H1 (cell line): ENCODE measurements around the gene NBPF3. TPM values are rescaled to one million over a fixed set of nuclear protein-coding genes. Genes with fewer than 3 reads are reported as not detected.
"Not testable (repeated sequence)": the region's sequence is repeated elsewhere in the genome, so short reads cannot be mapped to it uniquely, and the experiment has no call there.

Source experiments
- CTCF ChIA-PET: fragments of 300-600 bp; sonication (Branson Sonifier 250); formaldehyde crosslinking; loops from one replicate; lab custom pipeline; 2021; ENCODE audit not compliant: partially characterized antibody; lab: Charles Lee
- POLR2A ChIA-PET: fragments of 300-600 bp; sonication (Branson Sonifier 250); formaldehyde crosslinking; loops from one replicate; lab custom pipeline; 2021; ENCODE audit warnings: inconsistent platforms; ENCODE audit not compliant: partially characterized antibody; lab: Charles Lee
- DNase-seq, 2 experiments: peaks; one replicate each; pipeline versions ENCODE4 v3.0.0 to v3.0.0-alpha.2; 2010 to 2022; ENCODE audit warnings: low spot score in 2 of 2, low read depth in 1 of 2, mixed read lengths in 1 of 2
- FAIRE-seq: peaks from 2 replicates; lab custom pipeline; 2011; peaks lifted over from hg19 to GRCh38; lab: Jason Lieb, UNC
- H2AFZ ChIP-seq: 2 replicates; pipeline ENCODE4 v1.8.1; 2012; ENCODE audit warnings: low read length, inconsistent platforms
- H2AK5ac ChIP-seq: 2 replicates; pipeline ENCODE4 v1.6.1; 2013; ENCODE audit warnings: low read depth, low read length
- H2BK120ac ChIP-seq: replicated peaks from 2 replicates; pipeline ENCODE3; 2013; ENCODE audit warnings: low read depth, low read length, inconsistent platforms
- H2BK12ac ChIP-seq: 2 replicates; pipeline ENCODE4 v1.6.1; 2013; ENCODE audit warnings: low read depth, low read length
- H2BK15ac ChIP-seq: 2 replicates; pipeline ENCODE4 v1.6.1; 2013; ENCODE audit warnings: low read length
- H2BK20ac ChIP-seq: 2 replicates; pipeline ENCODE4 v1.6.1; 2013; ENCODE audit warnings: low read length
- H2BK5ac ChIP-seq: 2 replicates; pipeline ENCODE4 v1.6.1; 2013; ENCODE audit warnings: low read depth, low read length
- H3K14ac ChIP-seq: 2 replicates; pipeline ENCODE4 v1.6.1; 2013; ENCODE audit warnings: inconsistent platforms; ENCODE audit not compliant: insufficient read length
- H3K18ac ChIP-seq: 2 replicates; pipeline ENCODE4 v1.6.1; 2013; ENCODE audit warnings: low read length; ENCODE audit errors: extremely low read depth
- H3K23ac ChIP-seq: 2 replicates; pipeline ENCODE4 v1.6.1; 2013; ENCODE audit warnings: inconsistent platforms; ENCODE audit not compliant: insufficient read length
- H3K23me2 ChIP-seq: 2 replicates; pipeline ENCODE4 v1.6.1; 2013; ENCODE audit warnings: low read depth, low read length
- H3K27ac ChIP-seq: 2 replicates; pipeline ENCODE4 v1.6.1; 2011; ENCODE audit warnings: low read depth, low read length, inconsistent platforms
- H3K27me3 ChIP-seq, 4 experiments: replicated peaks in 1 of 4; 1 replicate in 1 of 4; 2 replicates in 3 of 4; pipeline versions ENCODE4 v1.6.1 to v1.8.1; 2011 to 2013; ENCODE audit warnings: low read length in 3 of 4, mild to moderate bottlenecking in 3 of 4, inconsistent platforms in 2 of 4, mixed read lengths in 2 of 4, moderate library complexity in 1 of 4; ENCODE audit not compliant: control insufficient read depth in 3 of 4, insufficient read depth in 3 of 4; ENCODE audit errors: extremely low read depth in 1 of 4
- H3K36me3 ChIP-seq, 4 experiments: 2 replicates each; pipeline versions ENCODE4 v1.6.1 to v1.8.1; 2011 to 2013; ENCODE audit warnings: mild to moderate bottlenecking in 4 of 4, low read length in 3 of 4, moderate library complexity in 2 of 4, control low read depth in 1 of 4, inconsistent platforms in 1 of 4; ENCODE audit not compliant: insufficient read depth in 4 of 4, control insufficient read depth in 2 of 4
- H3K4ac ChIP-seq: replicated peaks from 2 replicates; pipeline ENCODE3; 2013; ENCODE audit warnings: low read length, low read depth, mixed read lengths, inconsistent platforms; ENCODE audit not compliant: insufficient read length
- H3K4me1 ChIP-seq, 4 experiments: replicated peaks in 1 of 4; 1 replicate in 1 of 4; 2 replicates in 3 of 4; pipeline versions ENCODE4 v1.6.1 to v1.8.1; 2011 to 2013; ENCODE audit warnings: low read length in 3 of 4, inconsistent platforms in 2 of 4, mixed read lengths in 1 of 4; ENCODE audit not compliant: insufficient read depth in 4 of 4, control insufficient read depth in 3 of 4
- H3K4me2 ChIP-seq, 2 experiments: 2 replicates each; pipeline versions ENCODE4 v1.6.1 to v1.8.1; 2011 to 2013; ENCODE audit warnings: low read depth in 2 of 2, low read length in 2 of 2, control low read depth in 1 of 2, inconsistent platforms in 1 of 2, mild to moderate bottlenecking in 1 of 2; ENCODE audit not compliant: insufficient read depth in 1 of 2
- H3K4me3 ChIP-seq, 4 experiments: fragments of 200-600, 300-600 bp in 1 of 4; sonication (generic), shearing (Covaris generic), sonication (Bioruptor Twin) in 1 of 4; 2 replicates each; pipeline versions ENCODE4 v1.5.1 to v1.8.1; 2011 to 2016; ENCODE audit warnings: low read length in 4 of 4, low read depth in 3 of 4, control low read depth in 2 of 4, inconsistent platforms in 2 of 4, mild to moderate bottlenecking in 2 of 4, mixed read lengths in 1 of 4, moderate library complexity in 1 of 4; ENCODE audit not compliant: insufficient read depth in 2 of 4; ENCODE audit errors: extremely low read depth in 1 of 4
- H3K56ac ChIP-seq: replicated peaks from 2 replicates; pipeline ENCODE3; 2013; ENCODE audit warnings: low read depth, mild to moderate bottlenecking, mixed read lengths, low read length, inconsistent platforms; ENCODE audit not compliant: insufficient read length
- H3K79me1 ChIP-seq: 2 replicates; pipeline ENCODE4 v1.6.1; 2013; ENCODE audit warnings: low read depth, low read length, control low read depth
- H3K79me2 ChIP-seq, 2 experiments: 2 replicates each; pipeline versions ENCODE4 v1.6.1 to v1.8.1; 2012 to 2013; ENCODE audit warnings: low read length in 2 of 2, mild to moderate bottlenecking in 2 of 2, inconsistent platforms in 1 of 2; ENCODE audit not compliant: insufficient read depth in 2 of 2, control insufficient read depth in 1 of 2
- H3K9ac ChIP-seq, 4 experiments: replicated peaks in 1 of 4; 1 replicate in 1 of 4; 2 replicates in 3 of 4; pipeline versions ENCODE4 v1.6.1 to v1.8.1; 2011 to 2013; ENCODE audit warnings: low read depth in 3 of 4, low read length in 3 of 4, control low read depth in 2 of 4, mild to moderate bottlenecking in 2 of 4, moderate library complexity in 2 of 4, inconsistent platforms in 1 of 4; ENCODE audit errors: extremely low read depth in 1 of 4
- H3K9me3 ChIP-seq, 2 experiments: 2 replicates each; pipeline versions ENCODE4 v1.6.1 to v1.8.1; 2012 to 2013; ENCODE audit warnings: mild to moderate bottlenecking in 2 of 2, moderate library complexity in 2 of 2, control low read depth in 1 of 2, inconsistent platforms in 1 of 2, low read depth in 1 of 2, low read length in 1 of 2, mixed read lengths in 1 of 2; ENCODE audit not compliant: insufficient read depth in 2 of 2
- H4K20me1 ChIP-seq, 2 experiments: replicated peaks in 1 of 2; 2 replicates each; pipeline versions ENCODE3 to v1.8.1; 2011 to 2013; ENCODE audit warnings: inconsistent platforms in 2 of 2, low read length in 2 of 2, mild to moderate bottlenecking in 1 of 2; ENCODE audit not compliant: insufficient read depth in 2 of 2, control insufficient read depth in 1 of 2
- H4K5ac ChIP-seq: 2 replicates; pipeline ENCODE4 v1.6.1; 2013; ENCODE audit warnings: low read length, low read depth, mixed read lengths, inconsistent platforms; ENCODE audit not compliant: insufficient read length
- H4K8ac ChIP-seq: 2 replicates; pipeline ENCODE4 v1.8.0; 2013; ENCODE audit warnings: mild to moderate bottlenecking, moderate library complexity, low read length, inconsistent platforms; ENCODE audit not compliant: insufficient read depth; ENCODE audit errors: extremely low read depth
- H4K91ac ChIP-seq: replicated peaks from 2 replicates; pipeline ENCODE3; 2013; ENCODE audit warnings: low read length, mixed read lengths, inconsistent platforms; ENCODE audit not compliant: insufficient read length
- WGBS, 2 experiments: shearing (Covaris generic) in 1 of 2; methylation state at CpG; one replicate each; pipeline versions ENCODE4 v1.1.6 to v1.1.7; 2013 to 2015; ENCODE audit warnings: low lambda C conversion rate in 2 of 2, mixed read lengths in 2 of 2, inconsistent platforms in 1 of 2, low coverage in 1 of 2, missing lambda C conversion rate in 1 of 2; ENCODE audit not compliant: insufficient replicate concordance in 2 of 2, insufficient coverage in 1 of 2, insufficient read length in 1 of 2; ENCODE audit errors: extremely low coverage in 1 of 2, missing lambda C conversion rate in 1 of 2; 5-methylcytosine and 5-hydroxymethylcytosine counted together
- polyA plus RNA-seq, 7 experiments: library from polyadenylated mRNA; depleted of rRNA in 3 of 7; stranded (reverse) in 5 of 7; unstranded in 2 of 7; fragments of >200 nt in 5 of 7; fragments of 200-250 nt in 2 of 7; gene quantifications; 1 replicate in 5 of 7; 2 replicates in 1 of 7; 4 replicates in 1 of 7; pipeline versions ENCODE4 v1.2.1 to v1.2.3, GENCODE V29; 2011 to 2013; ENCODE audit warnings: missing spikeins in 2 of 7, mixed read lengths in 2 of 7
- total RNA-seq: library from RNA; stranded (reverse); fragmentation: NEBNext Ultra II Directional; extraction: Animal tissue kit (Norgen Biotek cat#: 25700); gene quantifications from 2 replicates; pipeline ENCODE4 v1.2.1, GENCODE V29; 2021

The NBPF3 gene
- total and polyA plus RNA-seq, 2 of the 8 experiments (the other 6 are each of a cell fraction or from before 2014, with no cell fraction given), result 3.8 to 4.3 TPM

DNA sequence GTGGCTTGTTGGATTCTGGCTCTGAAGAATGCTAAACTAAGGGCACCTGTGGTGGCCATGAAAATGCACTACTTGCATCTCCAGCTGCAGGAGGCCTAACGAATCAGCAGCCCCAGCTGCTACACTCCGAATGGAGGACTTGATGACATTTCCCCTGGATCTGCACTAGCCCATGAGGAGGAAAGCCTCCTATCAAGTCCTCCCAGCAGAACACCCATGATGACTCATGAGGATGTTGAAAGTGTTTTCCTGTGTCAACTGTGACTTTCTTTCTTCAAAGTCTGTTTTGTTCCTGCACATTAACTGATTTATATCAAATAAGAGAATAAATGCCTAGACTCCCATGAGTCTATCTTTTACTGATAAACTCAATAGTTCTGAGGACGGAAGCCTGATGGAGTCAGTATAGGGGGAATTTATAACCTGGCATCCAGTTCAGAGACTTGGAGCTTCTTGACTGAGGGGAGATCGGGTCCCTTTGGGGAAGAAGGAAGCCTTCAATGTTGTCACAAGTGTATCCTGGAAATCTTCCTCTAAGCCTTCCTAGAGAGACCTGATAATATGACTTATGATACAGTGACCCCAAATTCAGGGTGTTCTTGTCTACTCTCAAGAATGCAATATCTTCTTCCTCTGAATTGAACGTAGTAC, 14.2 kb downstream of the NBPF3 start:
- H3K27ac ChIP-seq, H3K23me2 ChIP-seq, H2BK12ac ChIP-seq, DNase-seq, H2AFZ ChIP-seq, H3K79me1 ChIP-seq, H3K4me1 ChIP-seq, H3K36me3 ChIP-seq, H3K27me3 ChIP-seq, H4K8ac ChIP-seq, POLR2A ChIA-PET, H3K9ac ChIP-seq, H3K9me3 ChIP-seq, H3K79me2 ChIP-seq, H4K5ac ChIP-seq, H2BK20ac ChIP-seq, FAIRE-seq, H2BK120ac ChIP-seq, H3K23ac ChIP-seq, CTCF ChIA-PET, H3K14ac ChIP-seq, H2AK5ac ChIP-seq, H4K20me1 ChIP-seq, H3K18ac ChIP-seq, H3K4ac ChIP-seq, H2BK15ac ChIP-seq, H2BK5ac ChIP-seq, H4K91ac ChIP-seq, H3K4me2 ChIP-seq, H3K56ac ChIP-seq, H3K4me3 ChIP-seq: not testable (repeated sequence)
- 90% methylated on average over 5 of the region's 5 CpGs; no CpG with 5 or more reads in 1 of the 2 experiments for WGBS, 2 experiments

DNA sequence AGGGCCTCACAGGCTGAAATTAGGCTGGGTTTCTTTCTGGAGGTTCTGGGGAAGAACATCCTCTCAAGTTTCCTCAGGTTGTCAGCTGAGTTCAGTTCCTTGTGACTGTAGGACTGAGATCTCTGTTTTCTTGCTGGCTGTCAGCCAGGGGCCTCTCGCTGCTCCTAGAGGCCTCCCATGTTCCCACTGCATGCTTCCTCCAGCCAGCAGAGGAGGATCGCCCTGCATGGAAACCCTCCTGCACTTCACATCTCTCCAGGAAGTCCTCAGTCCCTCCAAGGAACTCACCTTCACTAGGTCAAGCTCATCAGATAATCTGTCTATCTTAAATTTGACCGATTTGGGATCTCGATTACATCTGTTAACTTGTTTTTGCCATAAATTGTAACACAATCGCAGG, 15.0 kb downstream of the NBPF3 start:
- not testable (repeated sequence) for H3K79me1 ChIP-seq, FAIRE-seq, H4K8ac ChIP-seq

More for the DNA sequence above, 15.0 kb downstream of the NBPF3 start:
- H3K23ac ChIP-seq, H3K23me2 ChIP-seq, H3K4me3 ChIP-seq, H3K4ac ChIP-seq, H3K9ac ChIP-seq, DNase-seq, H3K27ac ChIP-seq, CTCF ChIA-PET, H2BK15ac ChIP-seq, H4K91ac ChIP-seq, H3K56ac ChIP-seq, H3K79me2 ChIP-seq, POLR2A ChIA-PET, H4K20me1 ChIP-seq, H2BK12ac ChIP-seq, H2AK5ac ChIP-seq, H3K9me3 ChIP-seq, H3K4me2 ChIP-seq, H4K5ac ChIP-seq, H2BK5ac ChIP-seq, H2BK120ac ChIP-seq, H3K18ac ChIP-seq, H3K27me3 ChIP-seq, H2BK20ac ChIP-seq, H3K14ac ChIP-seq, H3K4me1 ChIP-seq, H3K36me3 ChIP-seq, H2AFZ ChIP-seq: not testable (repeated sequence)
- WGBS, 2 experiments, result 90% methylated on average over 4 of the region's 5 CpGs; no CpG with 5 or more reads in 1 of the 2 experiments
